Activated CD4-positive, alpha-beta T cell treated with anti-CD3 and anti-CD28 coated beads for 24 hours (primary cell): ENCODE results near the gene TP53TG3D.
"Not testable (repeated sequence)": the region's sequence is repeated elsewhere in the genome, so short reads cannot be mapped to it uniquely, and the experiment has no call there.

Experiments used
- DNase-seq, 2 donors: peaks; one replicate each; pipeline ENCODE4 v3.0.0-alpha.2; 2020; ENCODE audit warnings: low read depth in 2 of 2

The TP53TG3D gene

DNA sequence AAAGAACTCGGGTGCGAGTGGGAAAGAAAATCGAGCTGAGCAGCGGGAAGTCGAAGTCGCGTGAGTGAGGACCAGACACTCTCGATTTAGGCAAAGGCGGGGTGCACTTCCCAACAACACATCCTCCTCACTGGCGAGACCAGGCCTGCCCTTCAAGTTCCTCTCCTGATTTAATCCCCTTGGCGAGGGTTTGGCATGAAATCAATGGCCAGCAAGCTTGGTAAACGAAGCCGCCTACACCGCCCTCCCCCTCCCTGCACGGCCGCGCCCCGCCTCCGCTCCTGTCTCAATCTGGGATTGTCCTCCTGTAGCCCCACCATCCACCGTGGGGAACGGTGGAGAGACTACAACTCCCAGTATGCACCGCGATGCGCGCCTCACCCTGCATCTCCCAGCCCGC is at the start of gene TP53TG3D:
Gene TP53TG3D (plus strand): TSS at position 301 of the 400 bp plus-strand sequence. CDS start 68 bp downstream, at position 369.
- not testable (repeated sequence) for DNase-seq

GRCh38 chr16:32253507-32253906 is 421 bp downstream of the TP53TG3D start:
- DNase-seq: peak in 1 of 2 donors; percentile 1

- DNase-seq: not testable (repeated sequence)
These were observed 8.4 kb downstream of the TP53TG3D start for GRCh38 chr16:32261526-32261925.

- DNase-seq: not testable (repeated sequence)
These were observed 10.5 kb downstream of the TP53TG3D start for GRCh38 chr16:32263552-32263951.

- not testable (repeated sequence) for DNase-seq
These were observed 28.8 kb downstream of the TP53TG3D start for GRCh38 chr16:32281910-32282309.

- DNase-seq: not testable (repeated sequence)
These were observed 29.9 kb downstream of the TP53TG3D start for GRCh38 chr16:32283024-32283423.

- DNase-seq: not testable (repeated sequence)
These were observed 30.9 kb downstream of the TP53TG3D start for GRCh38 chr16:32283917-32284495.

DNA sequence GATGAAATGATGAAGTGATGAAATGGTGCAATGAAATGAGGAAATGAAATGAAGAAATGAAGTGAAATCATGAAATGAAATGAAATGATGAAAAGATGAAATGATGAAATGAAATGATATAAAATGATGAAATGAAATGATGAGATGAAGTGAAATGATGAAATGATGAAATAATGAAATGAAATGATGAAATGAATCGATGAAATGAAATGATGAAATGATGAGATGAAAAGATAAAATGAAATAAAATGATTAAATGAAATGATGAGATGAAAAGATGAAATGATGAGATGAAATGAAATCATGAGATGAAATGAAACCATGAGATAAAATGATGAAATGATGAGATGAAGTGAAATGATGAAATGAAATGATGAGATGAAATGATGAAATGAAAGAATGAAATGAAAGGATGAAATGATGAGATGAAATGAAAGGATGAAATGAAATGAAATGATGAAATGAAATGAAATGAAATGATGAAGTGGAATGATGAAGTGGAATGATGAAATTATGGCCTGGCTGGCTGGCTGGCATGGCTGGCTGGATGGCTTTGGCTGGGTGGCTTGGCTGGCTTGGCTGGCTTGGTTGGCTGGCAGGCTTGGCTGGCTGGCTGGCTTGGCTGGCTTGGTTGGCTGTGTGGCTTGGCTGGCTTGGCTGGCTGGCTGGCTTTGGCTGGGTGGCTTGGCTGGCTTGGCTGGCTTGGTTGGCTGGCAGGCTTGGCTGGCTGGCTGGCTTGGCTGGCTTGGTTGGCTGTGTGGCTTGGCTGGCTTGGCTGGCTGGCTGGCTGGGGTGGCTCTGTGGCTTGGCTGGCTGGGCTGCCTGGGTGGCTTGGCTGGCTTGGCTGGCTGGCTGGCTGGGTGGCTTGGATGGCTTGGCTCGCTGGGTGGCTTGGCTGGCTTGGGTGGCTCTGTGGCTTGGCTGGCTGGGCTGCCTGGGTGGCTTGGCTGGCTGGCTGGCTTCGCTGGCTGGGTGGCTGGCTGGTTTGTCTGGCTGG is 32.0 kb downstream of the TP53TG3D start:
- DNase-seq: not testable (repeated sequence)

- not testable (repeated sequence) for DNase-seq
These were observed 33.1 kb downstream of the TP53TG3D start for GRCh38 chr16:32286193-32286592.

GRCh38 chr16:32287743-32288142 is 34.7 kb downstream of the TP53TG3D start:
- not testable (repeated sequence) for DNase-seq

DNA sequence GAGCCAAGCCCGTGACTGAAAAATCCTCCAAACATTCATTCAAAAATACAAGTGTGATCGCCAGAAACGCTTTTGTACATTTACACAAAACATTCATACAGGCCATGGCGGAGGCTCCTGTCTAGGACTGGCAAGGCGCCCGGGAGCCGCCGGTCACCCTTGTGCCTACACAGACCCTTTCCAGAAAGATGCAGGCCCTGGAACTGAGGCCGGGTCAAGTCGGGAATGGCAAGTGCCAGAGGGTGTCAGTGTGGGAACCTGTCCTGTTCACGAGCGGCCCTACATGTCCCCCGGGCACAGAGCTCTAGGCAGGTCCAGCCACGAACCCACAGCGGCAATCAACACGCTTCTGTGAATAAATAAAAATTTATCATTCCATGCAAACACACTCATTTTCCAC is 36.1 kb downstream of the TP53TG3D start:
- DNase-seq: not testable (repeated sequence)

GRCh38 chr16:32302776-32303175 is 49.7 kb downstream of the TP53TG3D start:
- not testable (repeated sequence) for DNase-seq
